GM18868 (cell line): ENCODE data around the gene PRPSAP2.

Experiments used
- ATAC-seq: cut with Tn5 transposase; IDR thresholded peaks from one replicate; pipeline ENCODE4 v1.9.1; 2021; ENCODE audit warnings: mild to moderate bottlenecking, moderate library complexity; ENCODE audit not compliant: unreplicated experiment

Gene PRPSAP2

GRCh38 chr17:18960803-18961511, 103.0 kb downstream of the PRPSAP2 start:
- peak; percentile 68 for ATAC-seq

- ATAC-seq, result no peak
Observed at GRCh38 chr17:18961634-18962493, 103.9 kb downstream of the PRPSAP2 start.

GRCh38 chr17:18962494-18962815, 104.5 kb downstream of the PRPSAP2 start:
- no peak for ATAC-seq

- ATAC-seq, result no peak
Observed at GRCh38 chr17:18963126-18964017, 105.4 kb downstream of the PRPSAP2 start.

GRCh38 chr17:18964018-18964351, 106.1 kb downstream of the PRPSAP2 start:
- no peak for ATAC-seq

GRCh38 chr17:18964550-18964949, 106.6 kb downstream of the PRPSAP2 start:
- ATAC-seq, result no peak

- no peak for ATAC-seq
Observed at GRCh38 chr17:18965530-18966236, 107.8 kb downstream of the PRPSAP2 start.

GRCh38 chr17:18966831-18967624, 109.1 kb downstream of the PRPSAP2 start:
- no peak for ATAC-seq

- no peak for ATAC-seq
Observed at GRCh38 chr17:18967916-18968315, 110.0 kb downstream of the PRPSAP2 start.

- ATAC-seq, result no peak
Observed at GRCh38 chr17:18968345-18968744, 110.4 kb downstream of the PRPSAP2 start.

- no peak for ATAC-seq
Observed at GRCh38 chr17:18968945-18969887, 111.3 kb downstream of the PRPSAP2 start.

- no peak for ATAC-seq
Observed at GRCh38 chr17:18970582-18971480, 112.9 kb downstream of the PRPSAP2 start.

- no peak for ATAC-seq
Observed at GRCh38 chr17:18971801-18972200, 113.9 kb downstream of the PRPSAP2 start.

GRCh38 chr17:18974407-18975149, 116.6 kb downstream of the PRPSAP2 start:
- no peak for ATAC-seq

- no peak for ATAC-seq
Observed at GRCh38 chr17:18975597-18975996, 117.7 kb downstream of the PRPSAP2 start.

- no peak for ATAC-seq
Observed at GRCh38 chr17:18976201-18976600, 118.3 kb downstream of the PRPSAP2 start.

- ATAC-seq, result no peak
Observed at GRCh38 chr17:18977021-18977420, 119.1 kb downstream of the PRPSAP2 start.
